Measurements from ENCODE around the gene SYTL2. TPM values are rescaled to one million over a fixed set of nuclear protein-coding genes. Genes with fewer than 3 reads are reported as not detected.
A peak's percentile ranks its signal among the peaks of the same experiment; 100 is the strongest.
"Not testable (repeated sequence)": the region's sequence is repeated elsewhere in the genome, so short reads cannot be mapped to it uniquely, and the experiment has no call there.

SYTL2 gene
- total RNA-seq, 1 donor from 2014 or later: 39.0 TPM

DNA sequence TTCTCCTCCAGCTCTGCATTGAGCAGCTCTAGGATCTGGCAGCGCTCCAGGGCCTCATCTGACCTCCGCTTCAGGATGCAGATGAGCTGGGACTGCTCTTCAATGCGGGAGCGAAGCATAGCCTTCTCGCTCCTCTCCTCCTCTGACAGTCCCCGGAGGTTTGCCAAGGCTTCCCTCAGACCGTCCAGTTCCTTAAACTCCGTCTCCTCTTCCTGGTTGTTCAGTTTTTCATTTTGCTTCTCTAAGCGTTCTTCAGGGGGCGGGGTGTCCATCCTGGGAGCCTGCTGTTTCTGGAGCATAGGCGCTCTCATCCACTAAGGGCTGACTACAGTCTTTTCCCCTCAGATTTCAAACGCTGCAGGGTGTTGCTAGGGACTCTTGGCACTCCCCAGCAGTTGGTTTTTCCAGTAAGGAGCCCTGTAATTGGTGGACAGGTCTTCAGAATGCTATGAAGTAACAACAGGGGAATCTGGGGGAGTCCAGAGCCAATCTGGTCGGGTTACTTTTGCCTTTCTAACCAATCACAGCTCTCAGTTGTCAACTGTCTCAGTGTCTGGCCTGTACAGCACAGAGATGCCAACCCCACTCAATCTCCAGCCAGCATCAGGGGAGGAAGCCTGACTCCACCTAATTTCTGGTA lies 125.0 kb downstream of the SYTL2 start, which contains the start of gene CCDC89:
Gene CCDC89 (minus strand): TSS at position 376 of the 640 bp plus-strand sequence. CDS start 65 bp downstream, at position 311.
- peak; percentile 55 for DNase-seq (ENCODE audit: low spot score)

DNA sequence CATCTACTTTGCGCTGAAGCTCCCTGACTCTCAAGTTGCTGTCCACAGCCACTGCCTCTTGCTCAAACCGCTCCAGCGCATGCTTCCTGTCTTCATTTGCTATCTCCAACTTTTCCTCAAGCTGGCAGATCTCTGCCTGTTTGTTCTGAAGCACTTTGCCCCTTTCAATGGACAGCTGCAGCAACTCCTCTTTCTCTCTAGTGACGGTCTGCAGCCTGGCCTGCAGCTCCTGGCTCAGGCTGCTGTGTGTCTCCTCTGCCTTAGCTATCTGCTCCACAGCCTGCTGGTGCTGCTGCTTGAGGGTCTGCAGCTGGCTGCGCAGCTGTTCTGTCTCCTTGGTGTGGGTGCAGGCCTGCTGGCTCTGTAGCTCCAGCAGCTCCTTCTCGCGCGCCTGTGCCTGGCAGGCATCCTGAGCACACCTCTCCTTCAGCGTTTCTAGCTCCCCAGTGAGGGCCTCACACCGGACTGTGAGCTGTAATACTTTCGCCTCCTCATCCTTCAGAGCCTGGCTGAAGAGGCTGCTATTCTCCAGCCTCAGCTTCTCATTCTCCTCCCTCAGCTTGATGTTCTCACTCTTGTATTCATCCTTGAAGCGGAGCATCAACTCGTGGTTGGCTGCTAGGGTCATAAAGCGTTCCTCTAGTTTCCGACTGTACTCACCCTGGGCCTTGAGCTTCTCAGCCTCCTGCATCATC lies 125.7 kb downstream of the SYTL2 start:
- DNase-seq (ENCODE audit: low spot score): peak; percentile 36

DNA sequence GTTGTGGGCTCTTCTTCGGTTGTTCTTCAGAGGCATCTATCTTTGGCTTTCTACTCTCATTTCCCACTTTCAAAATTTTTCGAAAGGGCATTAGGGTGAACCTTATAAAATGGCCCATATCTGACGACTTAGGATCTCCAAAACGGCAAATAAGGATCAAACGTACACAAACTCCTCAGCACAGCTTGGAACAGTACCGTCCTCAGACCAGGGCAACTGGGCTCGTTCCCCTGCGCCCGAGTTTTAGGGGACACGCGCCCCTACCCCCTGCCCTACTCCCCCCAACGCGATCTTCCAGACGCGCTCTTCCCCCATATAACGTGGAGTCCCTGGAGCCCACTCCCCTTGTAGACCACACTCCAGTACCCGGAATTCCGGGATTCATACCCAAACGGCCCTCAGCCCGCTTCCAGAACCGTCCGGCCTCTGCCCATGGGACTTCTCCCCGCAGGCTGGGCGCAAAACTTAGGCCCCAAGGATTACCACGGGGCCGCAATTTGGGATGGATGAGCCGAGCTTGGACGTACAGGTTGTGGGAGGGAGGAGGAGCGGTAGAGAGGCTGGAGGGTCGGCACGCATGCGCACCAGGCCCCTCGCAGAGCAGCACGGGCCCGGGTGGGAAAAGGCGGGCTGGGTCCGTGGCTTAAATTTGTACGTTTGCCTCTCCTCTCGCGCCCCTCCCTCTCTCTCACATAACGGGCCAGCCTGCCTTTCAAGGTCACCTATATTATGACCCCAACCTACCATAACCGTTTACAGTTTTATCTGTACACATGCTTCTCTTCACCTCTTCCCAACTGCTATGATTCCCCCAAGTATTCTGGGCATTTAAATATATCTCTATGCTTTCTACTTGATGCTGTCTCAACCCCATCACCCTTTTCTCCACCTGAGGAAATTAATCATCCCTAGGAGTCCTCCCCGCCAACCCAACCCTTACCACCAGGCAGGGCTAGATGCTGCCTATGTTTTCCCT lies 128.3 kb downstream of the SYTL2 start:
- peak; percentile 59 for DNase-seq (ENCODE audit: low spot score)

DNA sequence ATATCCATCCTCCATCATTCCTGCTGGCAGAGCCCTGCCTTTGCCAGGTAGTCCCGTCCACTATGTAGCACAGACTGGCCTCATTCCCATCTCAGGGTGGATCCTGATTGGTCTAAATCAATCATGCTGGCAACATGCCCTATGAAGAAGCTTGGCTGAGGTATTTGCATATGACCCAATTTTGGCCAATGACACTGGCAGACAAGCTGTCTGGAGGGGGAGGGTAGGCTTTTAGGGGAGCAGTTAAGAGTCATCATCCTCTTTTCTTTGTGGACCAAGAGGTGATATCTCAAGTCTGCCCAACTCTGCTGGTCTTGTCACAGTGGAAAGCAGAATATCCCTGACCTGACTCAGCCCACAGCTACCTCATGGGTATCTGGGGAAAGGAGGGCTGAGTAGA lies 130.0 kb downstream of the SYTL2 start:
- no peak for DNase-seq (ENCODE audit: low spot score)

DNA sequence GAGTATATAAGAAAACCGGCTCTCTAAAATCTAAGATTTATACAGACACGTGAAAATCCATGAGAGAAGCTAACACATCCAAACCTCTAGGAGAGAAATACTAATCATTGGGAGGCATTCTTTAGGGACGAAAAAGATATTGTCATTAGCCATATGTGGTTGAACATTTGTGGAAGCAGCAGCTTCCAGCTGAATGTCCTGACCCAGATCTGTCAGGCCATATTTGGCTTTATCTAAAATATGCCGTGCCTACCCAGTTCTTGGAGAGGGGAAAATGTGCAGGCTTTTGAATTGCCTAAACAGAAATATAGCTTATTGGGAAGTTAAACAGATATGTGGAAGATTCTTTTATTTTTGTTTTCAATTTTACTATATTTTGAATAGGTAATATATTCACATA lies 131.4 kb downstream of the SYTL2 start:
- DNase-seq (ENCODE audit: low spot score): no peak

DNA sequence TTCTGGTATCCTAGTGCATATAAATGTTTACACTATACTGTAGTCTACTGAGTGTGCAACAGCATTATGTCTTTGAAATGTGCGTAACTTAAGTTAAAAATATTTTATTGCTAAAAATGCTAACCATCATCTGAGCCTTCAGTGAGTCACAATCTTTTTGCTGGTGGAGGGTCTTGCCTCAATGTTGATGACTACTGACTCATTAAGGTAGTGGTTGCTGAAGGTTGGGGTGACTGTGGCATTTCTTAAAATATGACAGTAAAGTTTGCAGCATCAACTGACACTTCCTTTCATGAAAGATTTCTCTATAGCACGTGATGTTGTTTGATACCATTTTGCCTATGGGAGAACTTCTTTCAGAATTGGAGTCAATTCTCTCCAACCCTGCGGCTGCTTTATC lies 137.5 kb downstream of the SYTL2 start:
- no peak for DNase-seq (ENCODE audit: low spot score)

DNA sequence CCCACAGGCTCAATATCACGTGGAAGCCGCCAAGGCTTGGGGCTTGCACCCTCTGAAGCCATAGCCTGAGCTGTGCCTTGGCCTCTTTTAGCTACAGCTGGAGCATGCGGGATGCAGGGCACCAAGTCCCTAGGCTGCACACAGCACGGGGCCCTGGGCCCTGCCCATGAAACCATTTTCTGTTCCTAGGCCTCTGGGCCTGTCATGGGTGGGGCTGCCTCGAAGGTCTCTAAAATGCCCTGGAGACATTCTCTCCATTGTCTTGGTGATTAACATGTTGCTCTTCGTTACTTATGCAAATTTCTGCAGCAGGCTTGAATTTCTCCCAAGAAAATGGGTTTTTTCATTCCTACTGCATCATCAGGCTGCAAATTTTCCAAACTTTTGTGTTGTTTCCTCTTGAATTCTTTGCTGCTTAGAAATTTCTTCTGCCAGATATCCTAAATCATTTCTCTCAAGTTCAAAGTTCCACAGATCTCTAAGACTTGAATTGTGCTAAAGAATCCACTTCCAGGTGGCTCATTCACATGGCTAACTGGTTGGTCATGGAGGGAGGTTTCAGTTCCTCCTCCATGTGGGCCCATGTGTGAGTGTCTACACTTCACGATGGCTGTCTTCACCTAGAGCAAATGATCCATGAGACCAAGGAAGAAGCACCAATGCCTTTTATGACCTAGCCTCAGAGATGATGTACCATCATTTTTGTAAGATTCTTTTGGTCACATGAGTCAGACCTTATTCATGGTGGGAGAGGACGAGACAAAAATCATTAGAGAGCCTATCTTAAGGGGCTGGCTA lies 138.6 kb downstream of the SYTL2 start:
- no peak for DNase-seq (ENCODE audit: low spot score)

DNA sequence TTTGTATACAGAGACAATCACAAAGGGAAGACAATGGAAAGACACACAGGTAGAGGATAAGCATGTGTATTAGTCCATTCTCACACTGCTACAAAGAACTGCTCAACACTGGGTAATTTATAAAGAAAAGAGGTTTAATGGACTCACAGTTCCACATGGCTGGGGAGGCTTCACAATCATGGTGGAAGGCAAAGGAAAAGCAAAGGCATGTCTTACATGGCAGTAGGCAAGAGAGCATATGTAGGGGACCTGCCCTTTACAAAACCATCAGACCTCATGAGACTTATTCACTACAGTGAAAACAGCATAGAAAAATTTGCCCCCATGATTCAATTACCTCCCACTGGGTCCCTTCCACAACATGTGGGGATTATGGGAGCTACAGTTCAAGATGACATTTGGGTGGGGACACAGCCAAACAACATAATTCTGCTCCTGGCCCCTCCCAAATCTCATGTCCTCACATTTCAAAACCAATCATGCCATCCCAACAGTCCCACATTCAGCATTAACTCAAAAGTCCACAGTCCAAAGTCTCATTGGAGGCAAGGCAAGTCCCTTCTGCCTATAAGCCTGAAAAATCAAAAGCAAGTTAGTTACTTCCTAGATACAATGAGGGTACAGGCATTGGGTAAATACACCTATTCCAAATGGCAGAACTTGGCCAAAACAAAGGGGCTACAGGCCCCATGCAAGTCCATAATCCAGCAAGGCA lies 139.8 kb downstream of the SYTL2 start:
- DNase-seq (ENCODE audit: low spot score): not testable (repeated sequence)

DNA sequence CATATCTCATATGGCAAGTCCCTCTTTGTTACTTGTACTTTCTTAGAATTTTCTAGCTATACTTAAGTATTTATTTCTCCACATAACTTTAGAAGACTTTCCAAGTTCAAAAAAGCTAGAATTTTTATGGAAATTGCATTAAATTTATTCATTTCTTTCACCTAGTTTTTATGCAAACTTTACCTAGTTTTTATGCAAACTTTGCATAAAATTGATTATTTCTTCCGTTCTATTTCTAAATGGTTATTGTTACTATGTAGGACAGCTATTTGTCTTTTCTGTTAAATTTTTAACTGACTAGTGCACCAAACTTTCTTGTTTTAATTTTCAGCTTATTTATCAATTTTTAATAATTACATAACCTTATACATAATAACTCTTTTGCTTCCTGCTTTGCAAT lies 142.8 kb downstream of the SYTL2 start:
- DNase-seq (ENCODE audit: low spot score): no peak

DNA sequence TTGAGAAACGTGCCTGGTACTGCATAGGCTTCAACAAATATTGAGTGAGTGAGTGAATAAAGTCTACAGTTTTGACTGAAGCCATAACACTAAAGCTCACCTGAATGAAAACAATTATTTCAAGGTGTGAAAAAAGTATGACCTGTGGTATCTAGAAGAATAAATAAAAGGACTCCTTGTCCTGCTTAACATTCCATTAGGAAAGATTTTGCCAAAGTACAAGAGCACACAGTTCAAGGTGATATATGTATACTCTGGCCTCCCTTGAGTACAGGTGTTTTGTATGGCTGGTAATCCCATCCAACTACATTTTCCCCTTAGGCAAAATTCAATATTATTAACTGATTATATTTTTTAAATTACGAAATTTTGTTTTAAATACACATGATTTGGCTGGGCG lies 144.3 kb downstream of the SYTL2 start:
- DNase-seq (ENCODE audit: low spot score): no peak

DNA sequence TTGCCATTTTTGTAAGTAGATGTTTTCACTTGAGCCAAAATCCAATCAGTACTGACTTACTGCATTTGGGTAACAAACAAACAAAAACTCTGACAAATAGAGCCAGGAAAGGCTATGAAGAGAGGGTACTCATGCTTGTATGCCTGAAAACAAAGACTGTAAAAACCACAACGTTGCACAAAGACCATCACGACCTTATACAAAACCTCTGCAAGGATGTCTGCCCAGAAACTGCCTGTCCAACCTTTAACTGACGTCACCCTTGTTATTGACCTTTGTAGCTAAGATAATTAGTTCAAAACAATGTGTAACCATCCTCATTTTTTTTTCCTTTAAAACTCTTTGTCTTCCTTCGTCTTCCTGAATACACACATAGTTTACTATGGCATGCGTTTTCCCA lies 145.2 kb downstream of the SYTL2 start:
- no peak for DNase-seq (ENCODE audit: low spot score)

DNA sequence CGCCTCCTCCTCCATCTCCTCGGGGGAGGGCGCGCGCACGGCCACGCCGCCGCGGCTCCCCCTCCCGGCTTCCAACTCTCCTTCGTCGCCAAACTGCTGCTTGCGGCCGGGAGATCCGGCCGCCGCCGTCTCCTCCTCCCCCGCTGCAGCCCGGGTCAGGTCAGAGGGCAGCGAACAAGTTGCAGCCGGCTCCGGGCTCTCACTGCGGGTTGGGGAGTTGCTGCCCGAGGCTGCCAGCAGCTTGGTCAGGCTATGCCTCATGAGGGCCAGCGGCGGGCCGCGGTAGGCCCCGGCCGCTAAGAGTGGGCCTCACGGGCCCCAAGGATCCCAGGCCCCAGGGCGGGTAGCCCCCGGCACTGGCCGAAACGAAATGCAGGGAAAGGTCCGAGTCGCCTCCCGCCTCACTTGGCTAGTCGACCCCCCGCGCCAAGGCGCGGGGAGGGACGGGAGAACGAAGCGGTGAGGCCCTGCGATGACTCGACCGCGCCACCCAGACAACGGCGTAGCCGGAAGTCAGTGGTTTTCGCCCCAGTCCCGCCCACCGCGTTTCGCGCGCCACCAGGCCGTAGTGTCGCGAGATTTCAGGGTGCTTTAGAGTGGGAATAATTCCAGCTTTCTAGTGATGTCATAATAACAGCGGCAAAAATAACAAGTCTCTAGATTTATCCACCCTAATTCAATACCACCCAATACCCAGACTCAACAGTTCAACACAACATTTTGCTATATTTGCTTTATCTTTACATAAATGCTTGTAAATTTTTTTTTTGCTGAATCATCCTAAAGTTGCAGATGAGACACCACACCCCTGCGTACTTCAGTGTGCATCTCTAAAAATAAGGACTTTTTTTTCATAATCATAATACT lies 146.1 kb downstream of the SYTL2 start, which contains the start of gene CREBZF:
Gene CREBZF (minus strand): TSS at position 515 of the 867 bp plus-strand sequence. CDS start 254 bp downstream, at position 261.
- DNase-seq (ENCODE audit: low spot score): peak; percentile 96

DNA sequence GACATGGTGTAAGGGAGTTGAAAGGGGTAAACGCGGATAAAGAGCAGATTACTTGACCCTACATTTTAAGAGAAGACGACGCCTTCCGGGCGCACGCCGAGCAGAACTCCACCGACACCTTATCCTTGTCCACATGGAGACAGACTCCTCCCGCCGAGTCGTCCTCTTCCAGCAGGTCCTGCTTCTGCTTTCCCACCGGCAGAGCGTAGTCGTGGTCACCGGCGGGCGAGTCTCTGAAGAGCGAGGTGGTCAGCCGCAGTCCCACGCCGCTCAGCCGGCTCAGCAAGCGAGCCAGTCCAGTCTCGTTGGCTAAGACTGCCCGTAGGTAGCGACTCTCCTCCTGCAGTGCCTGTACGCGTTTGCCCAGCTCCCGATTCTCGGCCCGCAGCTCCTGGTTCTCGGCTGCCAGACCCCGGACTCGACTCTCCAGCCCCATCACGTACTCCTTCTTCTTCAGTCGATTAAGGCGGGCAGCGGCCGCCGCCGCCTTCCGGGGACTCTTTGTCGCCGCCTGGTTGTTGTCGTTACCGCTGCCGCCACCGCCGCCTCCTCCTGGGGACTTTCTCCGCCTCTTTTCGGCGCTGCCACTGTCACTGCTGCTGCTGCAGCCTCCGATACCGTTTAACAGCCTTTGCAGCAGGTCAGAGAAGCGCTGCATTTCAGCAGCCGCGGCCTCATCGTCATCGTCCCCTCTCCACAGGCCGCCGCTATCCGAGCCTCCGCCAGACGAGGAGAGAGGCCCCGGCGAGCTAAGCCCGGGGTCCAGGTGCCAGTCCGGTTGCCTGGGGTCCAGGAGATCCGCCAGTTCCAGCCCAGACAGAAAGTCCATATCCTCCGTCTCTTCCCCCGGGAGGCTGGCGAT lies 147.0 kb downstream of the SYTL2 start:
- peak; percentile 85 for DNase-seq (ENCODE audit: low spot score)

DNA sequence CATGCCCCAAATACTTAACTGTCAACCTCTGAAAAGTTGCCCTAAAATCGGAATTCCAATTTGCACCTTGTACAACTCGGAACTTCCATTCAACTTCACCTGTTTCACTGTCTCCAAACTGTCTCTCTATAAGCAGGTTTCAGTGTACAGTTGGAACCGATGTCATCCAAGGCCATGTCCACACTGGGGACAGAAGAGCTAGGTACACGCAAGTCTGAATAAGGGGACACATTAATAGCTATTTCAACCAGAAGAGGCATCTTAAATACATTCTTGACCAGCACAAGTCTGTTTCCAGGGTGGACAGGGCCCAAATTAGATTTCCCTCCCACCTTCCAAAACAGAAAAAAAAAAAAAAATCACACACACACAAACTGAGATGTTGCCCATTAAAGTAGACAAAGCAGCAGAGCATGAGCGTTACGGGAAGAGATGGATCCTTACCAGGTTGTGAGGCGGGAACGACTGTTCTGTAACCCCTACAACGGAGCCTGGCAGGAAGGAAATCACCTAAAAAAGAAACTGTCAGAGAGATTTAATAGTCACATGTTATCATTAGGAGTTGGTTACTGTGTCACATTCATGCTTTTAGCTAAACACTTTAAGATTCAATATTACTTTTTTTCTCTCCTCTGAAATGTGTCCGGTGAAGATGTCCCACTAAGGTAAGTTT lies 147.7 kb downstream of the SYTL2 start:
- DNase-seq (ENCODE audit: low spot score): no peak

DNA sequence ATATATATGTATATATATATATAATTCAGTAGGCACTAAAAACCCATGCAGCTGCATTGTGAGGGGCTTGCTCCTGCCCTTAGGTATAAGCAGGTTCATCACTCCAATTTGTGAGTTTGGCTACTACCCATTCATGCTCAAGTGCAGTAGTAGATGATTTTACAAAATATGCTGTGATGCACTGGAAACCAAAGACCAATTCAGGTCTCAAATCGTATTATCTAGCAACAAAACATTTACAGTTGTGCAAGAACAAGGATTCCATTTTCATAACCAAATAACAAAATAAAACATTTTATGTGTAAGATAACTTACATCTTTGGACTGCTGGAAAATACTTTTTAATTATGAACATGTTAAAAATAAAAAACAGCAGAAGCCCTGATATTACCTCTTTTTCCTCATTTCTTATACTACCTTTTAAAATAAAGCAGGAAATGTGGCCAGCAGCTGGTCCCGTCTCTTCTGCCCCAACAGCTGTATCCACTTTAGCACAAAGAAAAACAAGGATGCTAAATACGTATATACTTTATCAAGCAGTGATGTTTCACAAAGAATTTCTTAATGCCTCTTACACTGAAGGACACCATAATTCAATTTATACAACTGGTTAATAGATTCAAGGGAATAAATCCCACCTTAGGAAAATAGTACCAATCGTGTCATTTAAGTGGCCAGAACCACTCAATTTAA lies 148.8 kb downstream of the SYTL2 start:
- no peak for DNase-seq (ENCODE audit: low spot score)

DNA sequence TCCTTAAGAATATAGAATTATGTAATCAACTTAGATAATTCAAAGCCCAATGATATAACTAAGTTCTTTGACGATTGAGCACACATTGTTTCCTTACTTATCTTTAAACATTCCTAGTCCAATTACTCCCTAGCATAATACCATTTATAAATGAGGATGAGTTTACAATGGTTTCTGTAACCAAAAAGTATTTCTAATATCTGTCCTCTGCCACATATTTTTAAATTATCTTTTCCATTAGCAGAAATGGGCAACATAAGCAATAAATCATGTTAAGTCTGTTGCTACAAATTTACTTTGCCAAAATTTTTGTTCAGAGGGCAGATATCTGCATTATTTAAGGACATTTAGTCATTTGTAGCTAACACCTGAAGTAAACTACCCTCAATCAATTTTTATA lies 152.8 kb downstream of the SYTL2 start:
- DNase-seq (ENCODE audit: low spot score): no peak

DNA sequence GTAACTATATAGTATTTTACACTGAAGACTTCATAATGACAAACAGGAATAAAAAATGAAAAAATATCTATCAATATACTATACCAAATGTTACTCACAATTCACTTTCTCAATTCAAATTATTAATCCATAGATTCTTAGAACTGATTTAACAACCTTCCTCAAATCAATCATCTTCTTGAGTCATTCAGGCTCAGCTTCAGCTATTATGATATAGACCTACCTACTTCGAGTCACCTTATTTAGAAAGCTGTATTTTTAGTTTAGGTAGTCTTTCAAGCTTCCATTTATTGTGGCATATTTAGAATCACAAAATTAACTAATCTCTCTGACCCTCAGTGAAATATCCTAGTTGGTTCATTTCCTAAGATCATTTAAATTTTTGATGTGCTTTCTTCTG lies 154.2 kb downstream of the SYTL2 start:
- DNase-seq (ENCODE audit: low spot score): no peak
